Breast epithelium (tissue), 3 donors: Measurements from ENCODE around the gene LIMS1.

Source experiments
- CTCF ChIP-seq, 3 donors: fragments of 450-650 bp; IDR thresholded peaks; one replicate each; pipeline ENCODE4 v1.5.1; 2016 to 2017; ENCODE audit warnings: antibody characterized with exemption in 3 of 3, mild to moderate bottlenecking in 3 of 3, moderate library complexity in 3 of 3
- POLR2A ChIP-seq: fragments of 450-650 bp; IDR thresholded peaks from one replicate; pipeline ENCODE4 v1.6.1; 2016; ENCODE audit warnings: antibody characterized with exemption, mild to moderate bottlenecking, moderate library complexity
- POLR2AphosphoS5 ChIP-seq, 3 donors: sonication (generic); formaldehyde crosslinking; IDR thresholded peaks; one replicate each; pipeline ENCODE4 v1.6.1; 2017; ENCODE audit warnings: antibody characterized with exemption in 3 of 3

- TF ChIP-seq CTCF (IDR thresholded peaks at IDR 0.05), result no peak
- no peak for TF ChIP-seq POLR2A
- TF ChIP-seq POLR2AphosphoS5 (IDR thresholded peaks at IDR 0.05), result no peak
These were observed 37.0 kb downstream of the LIMS1 start for GRCh38 chr2:108571286-108571685.
